ENCODE measurements around the gene NOD2.

The NOD2 gene

GRCh38 chr16:50692999-50693781 lies at the start of gene NOD2:
NOD2 (plus strand) TSS chr16:50693606; CDS start chr16:50699496, 5,890 bp downstream.
- no peak for DNase-seq

DNA sequence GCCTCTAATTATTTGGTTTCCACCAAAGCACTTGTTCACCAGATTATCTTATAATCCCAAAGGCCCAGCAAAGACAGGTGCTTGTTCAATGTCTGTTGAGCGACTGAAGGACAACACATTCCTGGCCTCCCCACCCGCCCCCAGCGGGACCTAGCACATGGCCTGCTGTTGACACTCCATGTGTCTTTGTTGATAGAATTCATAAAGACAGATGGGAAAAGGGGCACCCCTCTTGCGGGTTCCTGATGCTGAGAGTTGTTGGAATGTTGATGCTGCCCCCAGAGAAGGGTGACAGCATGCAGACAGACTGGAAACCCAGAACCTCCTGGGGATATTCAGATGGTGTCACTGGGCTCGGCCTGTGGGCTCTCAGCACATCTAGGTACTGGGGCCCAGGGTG lies 49.2 kb upstream of the NOD2 start:
- DNase-seq, result no peak

- DNase-seq, result no peak
These were observed 48.7 kb upstream of the NOD2 start for GRCh38 chr16:50644729-50645128.

GRCh38 chr16:50645563-50646220 lies 47.7 kb upstream of the NOD2 start:
- DNase-seq, result no peak

GRCh38 chr16:50646345-50646744 lies 47.1 kb upstream of the NOD2 start:
- DNase-seq, result no peak

GRCh38 chr16:50651835-50652438 lies 41.5 kb upstream of the NOD2 start:
- no peak for DNase-seq

DNA sequence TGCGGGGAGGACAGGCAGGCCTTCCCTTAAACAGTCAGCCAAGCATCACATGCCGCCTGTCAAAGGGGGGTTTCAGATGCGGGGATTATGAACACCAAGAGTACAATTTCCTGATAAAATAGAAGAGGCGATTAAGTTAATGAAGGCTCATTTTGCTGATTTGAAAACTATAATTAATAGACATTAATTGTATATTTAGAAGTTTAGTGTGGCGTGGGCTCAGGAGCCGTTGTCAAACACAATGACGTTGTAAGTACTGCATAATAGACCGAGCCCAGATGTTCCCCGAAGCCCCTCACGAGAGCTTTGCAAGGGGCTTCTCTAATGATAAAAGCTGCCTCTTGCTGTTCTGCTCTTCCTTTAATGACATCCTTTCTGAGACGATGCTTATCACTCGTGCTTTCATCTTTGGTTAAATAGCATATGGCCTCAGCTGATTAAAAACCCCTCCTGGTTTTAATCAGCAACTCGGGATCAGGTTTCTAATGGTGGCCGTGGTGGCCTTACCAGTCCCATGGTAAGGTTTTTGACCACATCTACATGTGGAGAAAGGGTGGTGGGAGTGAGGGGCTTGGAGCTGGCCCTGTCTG lies 40.5 kb upstream of the NOD2 start:
- no peak for DNase-seq

GRCh38 chr16:50653633-50654519 lies 39.5 kb upstream of the NOD2 start:
- DNase-seq, result no peak

DNA sequence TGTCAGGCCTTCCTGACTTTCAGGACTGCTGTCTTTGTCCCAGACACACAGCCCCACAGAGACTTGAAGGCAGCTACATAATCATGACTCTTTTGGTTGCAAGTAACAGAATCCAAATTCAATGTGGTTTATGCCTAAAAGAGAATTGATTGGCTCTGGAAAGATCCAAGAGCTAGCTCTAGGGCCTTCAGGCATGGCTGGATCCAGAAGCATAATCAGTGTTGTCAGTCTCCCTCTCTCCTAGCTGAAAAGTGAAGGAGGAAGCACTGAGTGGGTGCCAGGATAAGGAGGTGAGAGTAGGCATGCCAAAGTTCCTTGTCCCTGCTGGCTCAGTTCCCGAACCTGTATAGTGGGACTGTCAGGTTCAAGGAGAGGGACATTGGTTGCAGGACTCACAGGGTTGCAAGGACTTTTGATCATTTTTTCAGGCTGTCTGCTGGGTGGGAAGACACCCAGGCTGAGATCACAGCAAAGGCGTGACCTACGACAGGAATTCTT lies 37.8 kb upstream of the NOD2 start:
- DNase-seq, result no peak

GRCh38 chr16:50657241-50657640 lies 36.2 kb upstream of the NOD2 start:
- DNase-seq, result no peak

DNA sequence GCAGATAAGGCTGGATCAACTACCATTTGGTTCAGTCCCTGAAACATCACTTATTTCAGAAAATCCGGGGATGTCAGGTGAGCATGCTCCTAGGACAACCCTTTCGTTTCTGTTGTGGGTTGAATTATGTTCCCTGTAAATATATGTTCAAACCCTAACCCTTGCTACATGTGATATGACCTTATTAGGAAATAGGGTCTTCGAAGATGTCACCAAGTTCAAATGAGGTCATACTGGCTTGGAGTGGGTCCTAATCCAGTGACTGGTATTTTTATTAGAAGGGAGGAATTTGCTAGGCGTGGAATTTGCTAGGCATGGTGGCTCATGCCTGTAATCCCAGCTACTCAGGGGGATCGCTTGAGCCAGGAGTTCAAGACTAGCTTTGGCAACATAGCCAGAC lies 33.6 kb upstream of the NOD2 start:
- no peak for DNase-seq

GRCh38 chr16:50662306-50662940 lies 31.0 kb upstream of the NOD2 start:
- DNase-seq, result no peak

GRCh38 chr16:50664270-50664669 lies 29.1 kb upstream of the NOD2 start:
- no peak for DNase-seq

- no peak for DNase-seq
These were observed 28.1 kb upstream of the NOD2 start for GRCh38 chr16:50665128-50665878.

DNA sequence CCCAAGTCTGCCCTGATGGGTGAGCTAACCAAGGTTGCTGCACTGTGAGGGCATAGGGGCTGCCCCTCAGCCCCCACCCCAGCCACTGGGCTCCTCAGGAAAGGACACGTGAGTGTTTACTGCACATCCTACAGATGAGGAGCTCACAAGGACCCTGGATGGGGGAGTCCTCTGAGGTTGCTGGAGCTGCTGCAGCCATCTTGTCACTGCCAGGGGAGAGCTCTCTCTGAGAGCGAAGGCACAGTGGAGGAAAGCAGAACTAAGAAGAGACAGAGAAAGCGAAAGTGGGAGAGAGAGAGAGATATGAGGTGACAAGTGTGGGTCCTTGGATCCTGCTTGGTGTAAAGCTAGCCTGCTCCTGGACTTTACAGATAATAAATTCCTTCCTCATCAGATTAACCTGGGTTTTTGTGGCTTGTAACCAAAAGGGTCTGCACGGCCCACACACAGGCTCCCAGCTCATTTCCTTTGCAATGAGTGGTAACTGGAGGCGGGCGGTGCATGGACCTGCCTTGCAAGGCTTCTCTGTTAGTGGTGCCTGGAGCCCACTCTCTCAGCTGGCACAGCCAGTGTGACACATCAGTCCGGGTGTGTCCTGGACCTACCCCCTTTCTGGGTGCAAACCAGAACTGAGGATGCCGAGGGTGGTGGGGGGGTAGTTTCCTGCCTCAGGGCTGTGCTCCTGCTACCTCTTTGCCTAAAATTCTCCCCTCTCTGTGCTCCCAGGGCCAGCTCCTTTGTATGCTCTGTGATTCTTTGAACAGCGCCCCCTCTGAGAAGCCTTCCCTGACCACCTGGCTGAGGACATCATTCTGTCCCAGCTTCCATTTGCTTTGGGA lies 26.5 kb upstream of the NOD2 start:
- DNase-seq, result no peak

GRCh38 chr16:50667497-50668367 lies 25.7 kb upstream of the NOD2 start:
- no peak for DNase-seq

DNA sequence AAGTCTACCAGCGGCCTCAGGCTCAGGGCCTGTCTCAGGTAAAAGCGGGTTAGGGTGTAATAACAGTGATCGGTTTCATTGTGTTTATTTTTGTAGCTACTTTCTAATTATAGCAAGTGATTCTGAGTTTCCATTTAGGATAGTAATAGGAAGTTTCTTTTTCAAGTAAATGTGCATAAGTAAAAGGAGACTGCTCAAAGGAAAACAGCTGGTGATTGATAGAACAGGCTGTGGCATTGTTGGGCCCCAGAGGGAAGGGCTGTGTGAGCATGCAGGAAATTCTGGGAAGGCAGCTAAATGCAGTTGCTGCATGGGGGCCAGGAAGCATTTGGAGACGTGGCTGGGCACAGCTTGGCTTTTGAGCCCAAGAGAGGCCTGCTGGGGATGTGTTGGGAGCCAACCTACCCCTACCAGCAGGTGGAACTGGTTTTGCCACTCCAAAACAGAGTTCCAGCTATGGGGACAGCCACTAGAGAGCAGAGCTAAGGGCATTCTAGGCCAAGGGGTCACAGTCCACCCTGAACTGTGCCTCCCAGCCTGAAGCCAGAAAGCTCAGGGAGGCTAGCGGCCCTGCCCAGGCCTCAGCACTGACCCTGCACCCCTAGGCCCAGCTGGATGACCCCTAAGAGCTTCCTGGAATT lies 24.9 kb upstream of the NOD2 start:
- no peak for DNase-seq

DNA sequence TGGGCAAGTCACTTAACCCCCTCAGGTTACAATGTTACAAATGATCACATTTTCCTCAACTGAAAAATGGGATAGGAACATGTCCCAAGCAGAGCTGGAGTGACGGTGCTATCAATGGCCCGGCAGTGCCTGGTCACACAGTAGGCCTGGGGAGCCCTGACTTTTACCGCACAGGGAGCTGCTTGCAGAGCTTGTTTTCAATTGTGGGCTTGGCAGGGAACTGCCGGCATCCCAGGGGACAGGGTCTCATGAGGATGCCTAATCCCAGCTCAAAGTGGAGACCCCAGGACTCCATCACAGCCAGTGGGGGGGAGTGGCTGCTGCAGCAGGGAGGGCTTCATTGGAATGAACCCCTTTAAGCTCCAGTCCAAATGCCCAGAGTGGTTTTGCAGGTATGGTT lies 23.7 kb upstream of the NOD2 start:
- no peak for DNase-seq

DNA sequence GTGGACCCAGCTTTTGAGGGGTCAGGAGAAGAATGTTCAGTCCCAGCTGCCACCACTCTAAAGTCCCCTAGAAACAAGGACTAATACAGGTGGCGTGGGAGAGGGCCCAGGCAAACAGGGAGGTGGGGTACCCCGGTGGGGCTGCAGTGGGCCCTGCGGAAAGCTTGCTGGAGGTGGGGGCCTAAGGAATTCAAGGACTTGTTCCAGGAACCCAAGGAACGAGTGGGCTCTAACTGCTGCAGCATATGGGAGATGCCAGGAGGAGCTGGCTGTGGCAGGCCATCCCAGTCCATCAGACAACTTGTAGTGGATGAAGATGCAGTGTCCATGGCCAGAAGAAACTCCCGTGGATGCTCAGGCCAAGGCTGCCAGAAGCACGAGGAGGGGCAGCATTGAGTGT lies 22.9 kb upstream of the NOD2 start:
- DNase-seq, result no peak
